Fibroblast of skin of left quadriceps (primary cell): ENCODE measurements around the gene EIF2AK2.
A peak's percentile ranks its signal among the peaks of the same experiment; 100 is the strongest.
"Not testable (repeated sequence)": the region's sequence is repeated elsewhere in the genome, so short reads cannot be mapped to it uniquely, and the experiment has no call there.

Experiments used
- DNase-seq, 2 experiments: peaks; one replicate each; pipeline ENCODE4 v3.0.0-alpha.2; 2013; ENCODE audit warnings: low read depth in 2 of 2

The EIF2AK2 gene

GRCh38 chr2:37156857-37157714 lies at the start of gene EIF2AK2:
TSS of gene EIF2AK2 (minus strand) at chr2:37156980. CDS start at chr2:37147806, 9,174 bp downstream.
- DNase-seq: peak; percentile 52 to 64

DNA sequence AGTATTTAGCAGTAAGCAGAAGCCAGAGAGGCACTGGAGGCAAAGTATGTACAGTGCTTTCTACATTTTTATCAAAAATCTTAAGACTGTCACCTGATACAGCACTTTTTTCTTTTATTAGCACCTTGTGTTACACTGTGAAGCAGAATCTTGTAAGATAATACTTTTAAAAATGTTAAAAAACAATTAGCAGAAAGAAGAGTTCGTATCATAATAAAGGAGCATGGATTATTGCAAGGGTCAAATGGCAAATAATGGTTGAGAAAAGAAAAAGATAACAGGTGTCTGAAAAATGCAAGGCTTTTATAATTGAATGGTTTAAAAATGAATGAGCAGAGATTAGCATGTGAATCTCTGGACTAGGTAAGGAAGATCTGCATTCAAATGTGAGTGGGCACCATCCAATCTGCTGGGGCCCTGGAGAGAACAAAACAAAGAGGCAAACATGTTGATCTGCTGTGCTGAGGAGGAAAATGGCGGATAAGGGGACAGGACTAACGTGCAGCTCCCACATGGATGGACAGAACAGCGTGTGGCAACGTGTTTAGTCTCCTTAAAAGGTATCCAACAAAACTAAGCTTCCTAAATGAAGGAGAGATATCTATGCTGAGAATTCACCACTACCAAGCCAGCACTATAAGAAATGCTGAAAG lies 49.0 kb upstream of the EIF2AK2 start:
- no peak for DNase-seq

DNA sequence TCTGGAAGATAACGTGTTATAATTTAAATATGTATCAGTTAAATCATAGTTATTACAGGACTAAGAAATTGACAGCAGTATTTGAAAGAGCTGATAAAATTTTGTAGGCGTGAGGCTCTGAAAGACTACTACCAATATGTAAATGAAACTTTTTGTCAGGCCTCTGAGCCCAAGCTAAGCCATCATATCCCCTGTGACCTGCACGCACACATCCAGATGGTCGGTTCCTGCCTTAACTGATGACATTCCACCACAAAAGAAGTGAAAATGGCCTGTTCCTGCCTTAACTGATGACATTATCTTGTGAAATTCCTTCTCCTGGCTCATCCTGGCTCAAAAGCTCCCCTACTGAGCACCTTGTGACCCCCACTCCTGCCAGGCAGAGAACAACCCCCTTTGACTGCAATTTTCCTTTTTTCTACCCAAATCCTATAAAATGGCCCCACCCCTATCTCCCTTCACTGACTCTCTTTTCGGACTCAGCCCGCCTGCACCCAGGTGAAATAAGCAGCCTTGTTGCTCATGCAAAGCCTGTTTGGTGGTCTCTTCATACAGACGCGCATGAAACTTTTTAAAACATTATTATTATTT lies 48.4 kb upstream of the EIF2AK2 start:
- DNase-seq: not testable (repeated sequence)

GRCh38 chr2:37203708-37204107 lies 46.9 kb upstream of the EIF2AK2 start:
- DNase-seq: no peak

DNA sequence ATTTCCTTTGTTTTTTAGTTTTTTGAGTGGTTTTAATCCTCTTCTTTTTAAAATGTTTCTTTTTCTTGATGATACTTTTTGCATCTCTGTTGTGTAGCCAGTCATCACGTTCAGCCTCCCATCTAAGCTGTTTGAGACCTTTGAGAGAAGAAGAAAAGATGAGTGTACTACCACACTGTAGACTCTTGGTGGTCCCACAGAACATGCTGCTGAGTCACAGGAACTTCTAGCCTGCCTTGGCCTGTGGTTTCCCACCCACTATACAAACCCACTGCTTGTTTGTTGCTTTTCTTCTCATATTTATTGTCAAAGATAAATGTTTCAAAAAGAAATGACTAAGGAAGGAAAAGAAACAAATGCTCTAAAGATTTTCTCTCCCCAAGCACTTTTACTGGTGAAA lies 45.0 kb upstream of the EIF2AK2 start:
- DNase-seq: no peak

DNA sequence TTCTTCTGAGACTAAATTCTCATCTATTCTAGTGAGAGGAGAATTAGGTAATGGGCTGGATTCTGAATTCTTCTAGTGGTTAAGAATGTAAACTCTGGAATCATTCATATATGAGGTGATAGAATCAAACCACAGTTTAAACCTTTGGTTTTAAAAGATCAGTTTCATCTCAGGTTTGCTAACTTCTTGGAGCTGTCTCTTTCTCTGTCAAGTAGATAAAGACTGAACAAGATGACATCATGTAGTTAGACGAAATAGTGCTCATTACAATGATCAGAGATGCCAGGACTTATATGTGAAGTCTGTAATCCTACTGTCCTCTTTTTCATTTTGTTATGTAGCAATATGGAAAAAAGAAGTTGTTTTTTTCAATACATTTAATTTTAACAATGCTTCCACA lies 44.4 kb upstream of the EIF2AK2 start:
- no peak for DNase-seq

DNA sequence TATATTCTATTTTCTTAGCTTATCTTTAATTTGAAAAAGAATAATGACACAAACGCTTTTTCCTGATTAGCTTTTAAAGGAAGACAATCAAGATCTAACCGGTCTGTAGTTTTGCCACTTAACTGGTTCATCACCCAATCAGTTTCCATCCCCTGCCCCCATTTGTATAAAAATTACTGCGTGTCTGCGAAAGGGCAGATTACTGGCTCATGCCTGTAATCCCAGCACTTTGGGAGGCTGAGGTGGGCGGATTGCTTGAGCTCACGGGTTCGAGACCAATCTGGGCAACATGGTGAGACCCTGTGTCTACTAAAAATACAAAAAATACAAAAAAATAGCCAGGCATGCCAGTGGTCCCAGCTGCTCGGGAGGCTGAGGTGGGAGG lies 41.9 kb upstream of the EIF2AK2 start:
- no peak for DNase-seq

DNA sequence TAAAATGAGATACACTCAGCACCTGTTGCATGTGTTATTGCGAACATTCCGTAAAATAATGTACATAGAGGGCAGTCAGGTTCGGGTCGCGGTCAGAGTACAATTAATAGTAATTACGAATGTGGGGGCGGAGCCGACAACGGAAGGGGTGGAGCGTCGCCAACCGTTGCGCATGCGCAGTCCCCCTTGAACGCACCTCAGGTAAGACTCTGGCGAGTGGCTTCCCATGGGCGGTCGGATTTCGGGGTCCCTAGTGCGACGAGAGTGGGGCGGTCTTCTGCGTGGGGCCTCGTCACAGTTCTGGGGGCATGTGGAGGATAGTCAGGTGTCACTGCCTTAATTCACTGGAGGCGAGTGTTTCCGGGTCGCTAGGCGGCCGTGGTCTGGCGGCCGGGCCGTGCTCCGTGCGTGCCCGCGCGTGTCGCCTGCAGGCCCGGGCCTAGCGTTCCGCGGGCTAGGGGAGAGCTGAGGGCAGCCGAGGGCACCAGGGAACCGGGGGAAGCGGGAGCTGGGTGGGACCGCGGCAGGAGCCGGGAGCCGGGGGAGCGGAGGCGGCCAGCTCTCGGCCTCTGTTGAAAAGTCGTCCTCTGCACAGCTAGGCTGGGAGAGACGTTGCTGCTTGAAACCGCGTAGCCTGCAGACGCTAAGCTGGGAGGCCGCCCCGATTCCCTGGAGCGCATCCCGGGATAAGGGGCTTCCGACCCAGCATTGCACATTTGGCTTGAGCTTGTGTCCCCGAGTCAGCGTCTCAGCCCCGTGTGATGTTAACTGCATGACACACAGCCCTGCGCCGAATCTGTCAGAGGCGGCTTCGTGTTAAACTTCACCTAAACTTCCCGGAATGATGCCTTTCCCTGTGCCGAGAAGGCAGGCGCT lies 39.8 kb upstream of the EIF2AK2 start, which contains the start of gene CEBPZOS:
Gene CEBPZOS (plus strand): TSS at position 177 of the 876 bp plus-strand sequence. CDS start 3,209 bp downstream, outside the sequence.
- peak; percentile 53 to 59 for DNase-seq

DNA sequence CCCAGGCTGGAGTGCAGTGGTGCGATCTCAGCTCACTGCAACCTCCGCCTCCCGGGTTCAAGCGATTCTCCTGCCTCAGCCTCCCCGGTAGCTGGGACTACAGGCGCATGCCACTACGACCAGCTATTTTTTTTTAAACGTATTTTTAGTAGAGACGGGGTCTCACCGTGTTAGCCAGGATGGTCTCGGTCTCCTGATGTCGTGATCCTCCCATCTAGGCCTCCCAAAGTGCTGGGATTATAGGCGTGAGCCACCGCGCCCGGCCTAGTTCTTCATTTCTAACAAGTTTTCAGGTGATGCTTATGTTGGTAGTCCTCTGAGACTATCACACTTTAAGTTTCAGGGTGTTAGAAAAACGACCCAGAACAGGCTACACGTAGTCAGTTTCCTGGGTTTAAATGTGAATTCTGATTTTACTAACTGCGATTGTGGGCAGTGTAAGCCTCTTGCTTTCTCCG lies 39.1 kb upstream of the EIF2AK2 start:
- DNase-seq: not testable (repeated sequence)

DNA sequence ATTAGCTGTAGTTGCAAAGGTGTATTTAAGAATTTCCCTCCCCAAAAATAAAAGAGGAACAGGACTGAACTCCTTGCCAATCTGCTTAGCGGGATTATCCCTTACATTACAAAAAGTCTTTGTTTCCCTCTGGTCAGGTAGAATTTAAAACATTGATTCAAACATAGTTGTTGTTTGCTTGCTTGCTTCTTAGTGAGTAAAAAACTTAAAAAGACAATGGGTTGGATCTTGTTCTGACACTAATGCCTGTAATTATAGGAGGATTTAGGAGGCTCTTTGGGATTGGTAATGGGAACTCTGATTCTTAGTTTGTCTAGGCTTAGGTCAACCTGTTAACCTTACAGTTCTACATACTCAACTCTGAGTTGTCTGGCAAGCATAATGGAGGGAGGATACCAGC lies 35.8 kb upstream of the EIF2AK2 start:
- DNase-seq: no peak

- no peak for DNase-seq
Measured at GRCh38 chr2:37191747-37192146, 35.0 kb upstream of the EIF2AK2 start.

GRCh38 chr2:37191253-37191652 lies 34.5 kb upstream of the EIF2AK2 start:
- no peak for DNase-seq

- DNase-seq: no peak
Measured at GRCh38 chr2:37190290-37190689, 33.5 kb upstream of the EIF2AK2 start.

DNA sequence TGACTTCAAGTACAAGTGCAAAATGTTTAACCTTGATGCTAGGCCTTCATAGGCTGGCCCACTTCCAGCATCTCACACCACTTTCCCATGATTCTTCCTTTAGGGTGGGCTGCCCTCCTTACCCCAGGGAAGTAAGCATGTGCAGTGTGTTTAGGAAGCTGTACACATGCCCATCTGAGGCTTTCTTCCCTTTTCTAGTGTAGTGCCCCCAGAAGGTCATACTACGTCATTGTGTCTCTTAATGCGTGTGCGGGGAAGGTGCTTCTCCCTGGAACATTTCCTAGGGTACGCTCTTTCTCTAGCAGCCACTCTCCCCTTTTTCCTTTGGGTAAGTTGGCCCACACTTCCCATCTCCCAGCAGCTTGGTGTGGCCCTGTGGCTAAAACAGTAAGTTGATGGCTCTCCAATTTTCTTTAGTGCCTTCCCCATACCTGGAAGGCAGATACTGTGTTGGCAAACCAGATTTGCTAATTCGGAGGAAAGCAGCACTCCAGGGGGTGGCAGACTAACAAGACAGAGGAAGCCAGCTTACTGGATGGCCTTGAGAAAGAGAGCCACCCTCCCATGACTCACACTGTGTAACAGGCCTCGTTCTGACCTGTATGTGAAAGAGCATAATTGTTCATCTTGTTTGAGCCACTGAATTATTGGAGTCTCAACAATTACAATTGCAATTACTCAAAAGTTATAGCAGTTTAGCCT lies 32.8 kb upstream of the EIF2AK2 start:
- DNase-seq: peak; percentile 39 to 45

DNA sequence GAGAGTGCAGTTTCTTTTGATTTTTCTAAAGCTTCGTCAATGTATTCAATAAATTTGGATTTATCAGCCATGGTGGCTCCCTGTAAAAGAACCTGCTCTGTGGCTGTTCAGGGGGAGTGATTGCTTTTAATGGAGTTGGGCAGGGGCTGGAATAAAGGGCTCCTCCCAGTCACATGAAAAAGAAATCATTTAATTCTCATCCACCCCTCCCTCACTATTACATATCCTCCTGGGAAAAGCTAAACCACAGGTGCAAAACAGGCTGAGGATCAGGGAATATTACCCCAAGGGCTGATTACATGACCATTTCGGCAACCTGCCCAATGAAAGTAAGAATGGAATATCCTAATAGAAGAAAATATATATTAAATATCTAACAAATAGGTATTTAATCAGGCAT lies 31.8 kb upstream of the EIF2AK2 start, which contains the start of gene SULT6B1:
Gene SULT6B1 (minus strand): TSS at position 101 of the 400 bp plus-strand sequence. CDS start 30 bp downstream, at position 71.
- no peak for DNase-seq

- DNase-seq: no peak
Measured at GRCh38 chr2:37181726-37182684, 25.2 kb upstream of the EIF2AK2 start.

- no peak for DNase-seq
Measured at GRCh38 chr2:37180640-37181039, 23.9 kb upstream of the EIF2AK2 start.

DNA sequence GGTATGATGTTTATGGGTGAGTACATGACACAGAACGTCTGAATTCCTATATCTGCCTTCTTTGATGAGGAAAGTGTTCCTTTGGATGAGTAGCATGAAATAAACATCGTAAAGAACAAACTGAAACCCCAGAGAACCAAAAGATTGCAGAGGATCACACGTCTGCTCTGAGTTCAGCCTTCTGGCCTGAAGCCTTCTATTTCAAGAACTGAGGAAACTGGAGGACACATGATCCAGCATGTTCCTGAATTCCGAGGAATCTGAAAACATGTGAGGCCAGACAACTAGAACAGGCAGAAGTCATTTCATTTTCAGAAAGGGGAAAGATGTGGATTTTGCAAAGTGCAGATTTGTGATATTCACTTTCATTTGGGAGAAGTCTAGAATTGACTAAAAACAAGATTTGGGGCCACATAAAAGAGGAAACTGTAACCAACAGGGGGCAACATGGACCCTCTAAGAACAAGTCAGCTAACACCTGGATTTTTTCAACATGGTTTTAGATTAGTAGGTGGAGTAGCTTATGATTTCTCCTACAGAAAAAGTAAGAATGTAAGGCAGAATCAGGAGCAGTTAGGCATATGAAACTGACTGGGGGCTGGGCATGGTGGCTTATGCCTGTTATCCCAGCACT lies 23.3 kb upstream of the EIF2AK2 start:
- DNase-seq: no peak

DNA sequence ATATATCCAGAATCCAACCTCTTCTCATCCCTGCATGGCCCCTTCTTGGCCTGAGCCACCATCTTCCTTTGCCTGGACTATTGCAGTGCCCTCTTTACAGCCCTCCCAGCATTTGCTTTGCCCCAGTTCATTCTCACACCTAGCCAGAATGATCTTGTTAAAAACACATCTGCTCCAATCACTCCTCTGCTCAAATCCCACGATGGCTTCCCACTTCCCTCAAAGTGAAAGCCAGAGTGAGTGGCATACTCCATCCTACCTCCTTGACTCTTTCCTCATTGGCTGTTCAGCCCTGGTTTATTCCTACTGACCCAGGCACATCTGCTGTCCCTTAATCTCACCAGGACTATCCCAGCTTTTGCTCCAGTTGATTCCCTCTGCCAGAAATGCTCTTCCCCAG lies 17.0 kb upstream of the EIF2AK2 start:
- no peak for DNase-seq
